K562 (cell line): Measurements from ENCODE around the gene SMOC2. TPM values are rescaled to one million over a fixed set of nuclear protein-coding genes. Genes with fewer than 3 reads are reported as not detected.

Source experiments
- ATAC-seq: fragments of 200-7000 bp; cut with Tn5 transposase; 3 replicates; pipeline ENCODE4 v1.9.1; 2020; ENCODE audit warnings: moderate library complexity
- BruUV-seq: library from RNA; stranded (reverse); fragments of 400-500 nt; replicated peaks from 2 replicates; lab custom pipeline; 2021; lab: Mats Ljungman, UMichigan
- CTCF ChIA-PET: fragments of 300-600 bp; formaldehyde crosslinking; extraction: SDS; loops from one replicate; lab custom pipeline; 2021; ENCODE audit warnings: low intra/inter-chr PET ratio; lab: Yijun Ruan, JAX
- POLR2A ChIA-PET: fragments of 300-600, 350-650 bp; sonication (Branson Sonifier 250); formaldehyde crosslinking; extraction: SDS; loops from one replicate; lab custom pipeline; 2021; ENCODE audit warnings: antibody characterized with exemption, inconsistent platforms; lab: Yijun Ruan, JAX
- DNase-seq, 4 experiments: peaks; one replicate each; pipeline versions ENCODE4 v3.0.0 to v3.0.0-alpha.2; 2011 to 2018; ENCODE audit warnings: low spot score in 3 of 4, mixed read lengths in 3 of 4; ENCODE audit errors: extremely low read depth in 1 of 4
- FAIRE-seq: peaks from 2 replicates; lab custom pipeline; 2011; peaks lifted over from hg19 to GRCh38; lab: Jason Lieb, UNC
- H2AFZ ChIP-seq: 2 replicates; pipeline ENCODE4 v1.6.0; 2011; ENCODE audit warnings: low read depth, low read length, control low read depth, inconsistent platforms
- H3K27ac ChIP-seq: fragments of 200-600 bp; 3 replicates; pipeline ENCODE4 v1.8.0; 2011; ENCODE audit warnings: low read depth, mild to moderate bottlenecking, control low read depth, inconsistent platforms, low read length, moderate library complexity, mixed read lengths; ENCODE audit errors: extremely low read depth
- H3K27me3 ChIP-seq, 2 experiments: fragments of 300-600 bp in 1 of 2; 2 replicates in 1 of 2; 3 replicates in 1 of 2; pipeline versions ENCODE4 v1.6.0 to v1.8.0; 2011; ENCODE audit warnings: inconsistent platforms in 2 of 2, low read length in 2 of 2, mild to moderate bottlenecking in 1 of 2, mixed read lengths in 1 of 2, moderate library complexity in 1 of 2; ENCODE audit not compliant: control insufficient read depth in 2 of 2, insufficient read depth in 2 of 2
- H3K36me3 ChIP-seq: fragments of 300-600 bp; 3 replicates; pipeline ENCODE4 v1.8.0; 2011; ENCODE audit warnings: mild to moderate bottlenecking, low read length, inconsistent platforms; ENCODE audit not compliant: control insufficient read depth, insufficient read depth
- H3K4me1 ChIP-seq, 2 experiments: fragments of 200-600 bp in 1 of 2; replicated peaks in 1 of 2; 2 replicates in 1 of 2; 3 replicates in 1 of 2; pipeline versions ENCODE4 v1.5.1 to v1.8.0; 2011; ENCODE audit warnings: inconsistent platforms in 2 of 2, low read length in 2 of 2, mild to moderate bottlenecking in 1 of 2, mixed read lengths in 1 of 2, moderate library complexity in 1 of 2; ENCODE audit not compliant: control insufficient read depth in 2 of 2, insufficient read depth in 2 of 2
- H3K4me2 ChIP-seq: 2 replicates; pipeline ENCODE4 v1.6.1; 2011; ENCODE audit warnings: low read length, control low read depth, inconsistent platforms, mixed read lengths; ENCODE audit not compliant: insufficient read depth
- H3K4me3 ChIP-seq: fragments of 200-600 bp; sonication (generic), shearing (Covaris generic); 2 replicates; pipeline ENCODE4 v1.5.1; 2016; ENCODE audit warnings: control low read depth, inconsistent platforms
- H3K79me2 ChIP-seq: fragments of 200-600 bp; 3 replicates; pipeline ENCODE4 v1.8.0; 2011; ENCODE audit warnings: low read length, inconsistent platforms; ENCODE audit not compliant: control insufficient read depth, insufficient read depth
- H3K9ac ChIP-seq, 2 experiments: 2 replicates each; pipeline versions ENCODE4 v1.6.0 to v1.6.1; 2011; ENCODE audit warnings: low read depth in 2 of 2, low read length in 2 of 2, control low read depth in 1 of 2, inconsistent platforms in 1 of 2, mild to moderate bottlenecking in 1 of 2, mixed read lengths in 1 of 2; ENCODE audit not compliant: insufficient read depth in 1 of 2
- H3K9me1 ChIP-seq: one replicate; pipeline ENCODE4 v1.6.0; 2011; ENCODE audit warnings: inconsistent platforms, mild to moderate bottlenecking, low read length, moderate library complexity; ENCODE audit not compliant: control insufficient read depth, insufficient read depth
- H3K9me3 ChIP-seq: replicated peaks from 2 replicates; pipeline ENCODE4 v1.5.1; 2011; ENCODE audit warnings: low read depth, low read length, inconsistent platforms; ENCODE audit not compliant: control insufficient read depth, insufficient read depth
- H4K20me1 ChIP-seq: replicated peaks from 2 replicates; pipeline ENCODE4 v1.6.1; 2011; ENCODE audit warnings: low read length, inconsistent platforms, mixed read lengths; ENCODE audit not compliant: control insufficient read depth, insufficient read depth
- CTBP1 ChIP-seq: fragments of 450-650 bp; IDR thresholded peaks from 2 replicates; pipeline ENCODE4 v1.6.1; 2016; ENCODE audit warnings: borderline replicate concordance
- FOXP1 ChIP-seq: sonication (generic); formaldehyde crosslinking; IDR thresholded peaks from 2 replicates; pipeline ENCODE4 v1.8.0; 2022; ENCODE audit warnings: mild to moderate bottlenecking, missing genetic modification reagents
- HOXB6 ChIP-seq: fragments of 250-450 bp; sonication (Bioruptor Pico); IDR thresholded peaks from 2 replicates; pipeline ENCODE4 v1.5.1; 2022; ENCODE audit warnings: mild to moderate bottlenecking, borderline replicate concordance
- RBM14 ChIP-seq: fragments of 200-400 bp; formaldehyde crosslinking; IDR thresholded peaks from 2 replicates; pipeline ENCODE4 v1.6.1; 2018; ENCODE audit warnings: low read depth, mild to moderate bottlenecking, low read length, moderate library complexity, borderline replicate concordance; ENCODE audit not compliant: insufficient read depth
- SAFB2 ChIP-seq: fragments of 200-400 bp; formaldehyde crosslinking; IDR thresholded peaks from 2 replicates; pipeline ENCODE4 v1.6.1; 2018; ENCODE audit warnings: borderline replicate concordance, low read length, low read depth, moderate library complexity; ENCODE audit not compliant: severe bottlenecking
- WGBS: fragments of 100-300 bp; shearing (Covaris generic); methylation state at CpG from one replicate; pipeline ENCODE4 v1.1.6; 2016; ENCODE audit warnings: low coverage, mixed read lengths; ENCODE audit not compliant: insufficient coverage; ENCODE audit errors: missing lambda C conversion rate; 5-methylcytosine and 5-hydroxymethylcytosine counted together
- in situ Hi-C: fragments of 300-500 bp; cut with MboI; formaldehyde crosslinking; loops from 4 replicates; pipeline ENCODE4 v1.15.0; 2018; ENCODE audit warnings: inconsistent platforms, mixed read lengths
- intact Hi-C: fragments of 100-400 bp; cut with micrococcal nuclease; formaldehyde crosslinking; loops from 2 replicates; pipeline ENCODE4 v1.14.2; 2022
- polyA plus RNA-seq, 8 experiments: library from polyadenylated mRNA; depleted of rRNA in 4 of 8; stranded (reverse) in 5 of 8; unstranded in 3 of 8; fragments of >200 nt; fragmentation: Nextera tagmentation in 2 of 8; fragmentation: Illumina TruSeq in 1 of 8; extraction: Ambion mirVana in 2 of 8; extraction: Trizol in 1 of 8; gene quantifications; 2 replicates each; pipeline versions ENCODE4 v1.2.1 to v1.2.3, GENCODE V29; 2011 to 2014; ENCODE audit warnings: inconsistent platforms in 1 of 8, missing spikeins in 1 of 8
- total RNA-seq, 7 experiments: library from RNA; depleted of rRNA in 6 of 7; stranded (reverse); fragments of >200 nt in 6 of 7; fragmentation: Illumina TruSeq in 2 of 7; extraction: Trizol in 2 of 7; gene quantifications; 2 replicates each; pipeline versions ENCODE4 v1.2.1 to v1.2.3, GENCODE V29; 2011 to 2021; ENCODE audit warnings: low replicate concordance in 1 of 7
- TF ChIP-seq, protein P1 (sequence below): sonication (generic); formaldehyde crosslinking; IDR thresholded peaks from 2 replicates; pipeline ENCODE4 v1.9.0; 2022; ENCODE audit warnings: mild to moderate bottlenecking, missing genetic modification reagents

Gene SMOC2
- total and polyA plus RNA-seq, 9 of the 15 experiments (the other 6 are each of a cell fraction or from before 2014, with no cell fraction given): 0.45 to 2.3 (median 1.1) TPM

DNA sequence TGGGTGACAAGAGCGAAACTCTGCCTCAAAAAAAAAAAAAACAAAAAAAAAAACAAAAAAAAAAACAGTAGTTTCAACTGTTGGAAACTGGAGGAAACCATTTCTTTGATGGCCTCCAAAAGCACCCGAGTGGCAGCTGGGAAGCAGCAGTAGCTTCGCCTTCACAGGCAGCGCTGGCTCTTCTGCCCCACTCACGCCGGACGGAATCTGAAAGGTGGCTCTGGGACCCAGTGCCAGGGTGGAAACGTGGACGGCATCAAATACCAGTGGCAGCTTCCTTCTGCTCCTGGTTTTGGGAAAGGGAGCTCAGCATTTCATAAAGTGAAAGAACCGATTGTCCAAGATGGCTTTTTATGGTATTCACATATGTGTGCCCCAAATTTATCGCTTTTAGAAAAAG lies 159.4 kb downstream of the SMOC2 start:
- Histone ChIP-seq H3K79me2 (no peaks in the 10 kb centered on the region), H3K9me1 (no peaks in the 10 kb centered on the region)
- TF ChIP-seq HOXB6 (CRISPR knock-in tag): no peak
- TF ChIP-seq SAFB2: no peak
- no peak for TF ChIP-seq FOXP1 (CRISPR knock-in tag)
- no peak for TF ChIP-seq CTBP1
- TF ChIP-seq, protein P1, sequence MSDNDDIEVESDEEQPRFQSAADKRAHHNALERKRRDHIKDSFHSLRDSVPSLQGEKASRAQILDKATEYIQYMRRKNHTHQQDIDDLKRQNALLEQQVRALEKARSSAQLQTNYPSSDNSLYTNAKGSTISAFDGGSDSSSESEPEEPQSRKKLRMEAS: no peak
- TF ChIP-seq RBM14: no peak
- TF ChIP-seq, all 486 proteins: peak for 0
- intact Hi-C loops (no loop called here), in situ Hi-C loops (no loop called here)
- no TSS peak for BruUV-seq
- ChIA-PET POLR2A (interaction anchor here (0.8 kb wide), 1 partner anchor 35 kb away, joined by 3 read pairs; no protein-coding TSS in a partner anchor), CTCF (no interaction called here)
- H3K9ac ChIP-seq: no peak overlapping the region
- H2AFZ ChIP-seq: no peak overlapping the region
- H3K4me2 ChIP-seq: no peak overlapping the region
- no peaks in the 10 kb centered on the region for H3K36me3 ChIP-seq
- H3K4me1 ChIP-seq: no peaks in the 10 kb centered on the region
- H3K4me3 ChIP-seq: no peak overlapping the region
- DNase-seq: no peak
- H3K9me3 ChIP-seq: no peaks in the 10 kb centered on the region
- no peaks in the 10 kb centered on the region for H4K20me1 ChIP-seq
- H3K27me3 ChIP-seq: peaks cover 5 to 20% of the 10 kb centered on the region in 2 experiments; a peak in 4 of 5 replicates
- WGBS: 28% methylated on average over 10 of the region's 11 CpGs
- H3K27ac ChIP-seq: no peak overlapping the region
- no peak for FAIRE-seq
- no peak for ATAC-seq
